ENCODE data around the gene AFAP1.

Gene AFAP1

GRCh38 chr4:7740866-7741525, 198.7 kb downstream of the AFAP1 start:
- no peaks in the 10 kb centered on the region for H3K9me3 ChIP-seq (ENCODE audit: control insufficient read depth, low read length)
- H3K4me3 ChIP-seq (ENCODE audit: insufficient read depth, low read depth, low read length): no peak overlapping the region
- WGBS, 2 experiments: 92 to 93% methylated on average over 18 to 19 of the region's 19 CpGs
- no peaks in the 10 kb centered on the region for H3K36me3 ChIP-seq (ENCODE audit: control insufficient read depth, insufficient read depth, low read length)
- no peaks in the 10 kb centered on the region for H3K4me1 ChIP-seq (ENCODE audit: control insufficient read depth, insufficient read depth, low read length)
- no peaks in the 10 kb centered on the region for H3K27me3 ChIP-seq (ENCODE audit: control insufficient read depth, insufficient read depth, low read length, poor library complexity, severe bottlenecking)
- H3K27ac ChIP-seq (ENCODE audit: insufficient read depth, low read depth, low read length, poor library complexity, severe bottlenecking): no peak overlapping the region

GRCh38 chr4:7739918-7740865, 199.5 kb downstream of the AFAP1 start:
- H3K36me3 ChIP-seq (ENCODE audit: control insufficient read depth, insufficient read depth, low read length): no peaks in the 10 kb centered on the region
- H3K4me1 ChIP-seq (ENCODE audit: control insufficient read depth, insufficient read depth, low read length): no peaks in the 10 kb centered on the region
- WGBS, 2 experiments: 93% methylated on average over 45 of the region's 45 CpGs
- H3K9me3 ChIP-seq (ENCODE audit: control insufficient read depth, low read length): no peaks in the 10 kb centered on the region
- H3K27ac ChIP-seq (ENCODE audit: insufficient read depth, low read depth, low read length, poor library complexity, severe bottlenecking): no peak overlapping the region
- no peak overlapping the region for H3K4me3 ChIP-seq (ENCODE audit: insufficient read depth, low read depth, low read length)
- no peaks in the 10 kb centered on the region for H3K27me3 ChIP-seq (ENCODE audit: control insufficient read depth, insufficient read depth, low read length, poor library complexity, severe bottlenecking)

- H3K36me3 ChIP-seq (ENCODE audit: control insufficient read depth, insufficient read depth, low read length): no peaks in the 10 kb centered on the region
- H3K27ac ChIP-seq (ENCODE audit: insufficient read depth, low read depth, low read length, poor library complexity, severe bottlenecking): no peak overlapping the region
- H3K4me3 ChIP-seq (ENCODE audit: insufficient read depth, low read depth, low read length): no peak overlapping the region
- WGBS, 2 experiments: 94 to 95% methylated on average over 37 of the region's 37 CpGs
- no peaks in the 10 kb centered on the region for H3K9me3 ChIP-seq (ENCODE audit: control insufficient read depth, low read length)
- no peaks in the 10 kb centered on the region for H3K27me3 ChIP-seq (ENCODE audit: control insufficient read depth, insufficient read depth, low read length, poor library complexity, severe bottlenecking)
- no peaks in the 10 kb centered on the region for H3K4me1 ChIP-seq (ENCODE audit: control insufficient read depth, insufficient read depth, low read length)
Measured at GRCh38 chr4:7739077-7739917, 200.4 kb downstream of the AFAP1 start.

- Histone ChIP-seq H3K27me3 (ENCODE audit: control insufficient read depth, insufficient read depth, low read length, poor library complexity, severe bottlenecking) (no peaks in the 10 kb centered on the region), H3K4me3 (ENCODE audit: insufficient read depth, low read depth, low read length) (no peak overlapping the region), H3K9me3 (ENCODE audit: control insufficient read depth, low read length) (no peaks in the 10 kb centered on the region), H3K27ac (ENCODE audit: insufficient read depth, low read depth, low read length, poor library complexity, severe bottlenecking) (no peak overlapping the region), H3K4me1 (ENCODE audit: control insufficient read depth, insufficient read depth, low read length) (no peaks in the 10 kb centered on the region), H3K36me3 (ENCODE audit: control insufficient read depth, insufficient read depth, low read length) (no peaks in the 10 kb centered on the region)
- WGBS, 2 experiments: 95% methylated on average over 32 of the region's 32 CpGs
Measured at GRCh38 chr4:7738458-7739076, 201.1 kb downstream of the AFAP1 start.

- Histone ChIP-seq H3K9me3 (ENCODE audit: control insufficient read depth, low read length) (no peaks in the 10 kb centered on the region), H3K27me3 (ENCODE audit: control insufficient read depth, insufficient read depth, low read length, poor library complexity, severe bottlenecking) (no peaks in the 10 kb centered on the region), H3K4me1 (ENCODE audit: control insufficient read depth, insufficient read depth, low read length) (no peaks in the 10 kb centered on the region), H3K4me3 (ENCODE audit: insufficient read depth, low read depth, low read length) (no peak overlapping the region), H3K27ac (ENCODE audit: insufficient read depth, low read depth, low read length, poor library complexity, severe bottlenecking) (no peak overlapping the region), H3K36me3 (ENCODE audit: control insufficient read depth, insufficient read depth, low read length) (no peaks in the 10 kb centered on the region)
- WGBS, 2 experiments: 93 to 95% methylated on average over 19 of the region's 19 CpGs
Measured at GRCh38 chr4:7737752-7738457, 201.8 kb downstream of the AFAP1 start.

GRCh38 chr4:7737268-7737645, 202.4 kb downstream of the AFAP1 start:
- WGBS, 2 experiments: 91 to 92% methylated on average over 14 of the region's 14 CpGs
- no peaks in the 10 kb centered on the region for H3K4me1 ChIP-seq (ENCODE audit: control insufficient read depth, insufficient read depth, low read length)
- H3K36me3 ChIP-seq (ENCODE audit: control insufficient read depth, insufficient read depth, low read length): no peaks in the 10 kb centered on the region
- H3K27me3 ChIP-seq (ENCODE audit: control insufficient read depth, insufficient read depth, low read length, poor library complexity, severe bottlenecking): no peaks in the 10 kb centered on the region
- H3K9me3 ChIP-seq (ENCODE audit: control insufficient read depth, low read length): no peaks in the 10 kb centered on the region
- H3K27ac ChIP-seq (ENCODE audit: insufficient read depth, low read depth, low read length, poor library complexity, severe bottlenecking): no peak overlapping the region
- no peak overlapping the region for H3K4me3 ChIP-seq (ENCODE audit: insufficient read depth, low read depth, low read length)

GRCh38 chr4:7736436-7737267, 203.0 kb downstream of the AFAP1 start:
- Histone ChIP-seq H3K9me3 (ENCODE audit: control insufficient read depth, low read length) (no peaks in the 10 kb centered on the region), H3K27ac (ENCODE audit: insufficient read depth, low read depth, low read length, poor library complexity, severe bottlenecking) (no peak overlapping the region), H3K4me3 (ENCODE audit: insufficient read depth, low read depth, low read length) (no peak overlapping the region), H3K27me3 (ENCODE audit: control insufficient read depth, insufficient read depth, low read length, poor library complexity, severe bottlenecking) (no peaks in the 10 kb centered on the region), H3K4me1 (ENCODE audit: control insufficient read depth, insufficient read depth, low read length) (no peaks in the 10 kb centered on the region), H3K36me3 (ENCODE audit: control insufficient read depth, insufficient read depth, low read length) (no peaks in the 10 kb centered on the region)
- 92% methylated on average over 31 of the region's 31 CpGs for WGBS, 2 experiments

- Histone ChIP-seq H3K27me3 (ENCODE audit: control insufficient read depth, insufficient read depth, low read length, poor library complexity, severe bottlenecking) (no peaks in the 10 kb centered on the region), H3K36me3 (ENCODE audit: control insufficient read depth, insufficient read depth, low read length) (no peaks in the 10 kb centered on the region), H3K4me3 (ENCODE audit: insufficient read depth, low read depth, low read length) (no peak overlapping the region), H3K4me1 (ENCODE audit: control insufficient read depth, insufficient read depth, low read length) (no peaks in the 10 kb centered on the region), H3K9me3 (ENCODE audit: control insufficient read depth, low read length) (no peaks in the 10 kb centered on the region), H3K27ac (ENCODE audit: insufficient read depth, low read depth, low read length, poor library complexity, severe bottlenecking) (no peak overlapping the region)
- WGBS, 2 experiments: 89 to 93% methylated on average over 8 of the region's 8 CpGs
Measured at GRCh38 chr4:7735961-7736360, 203.7 kb downstream of the AFAP1 start.

- no peaks in the 10 kb centered on the region for H3K4me1 ChIP-seq (ENCODE audit: control insufficient read depth, insufficient read depth, low read length)
- 92 to 93% methylated on average over 5 of the region's 5 CpGs for WGBS, 2 experiments
- H3K36me3 ChIP-seq (ENCODE audit: control insufficient read depth, insufficient read depth, low read length): no peaks in the 10 kb centered on the region
- no peak overlapping the region for H3K27ac ChIP-seq (ENCODE audit: insufficient read depth, low read depth, low read length, poor library complexity, severe bottlenecking)
- no peaks in the 10 kb centered on the region for H3K27me3 ChIP-seq (ENCODE audit: control insufficient read depth, insufficient read depth, low read length, poor library complexity, severe bottlenecking)
- no peaks in the 10 kb centered on the region for H3K9me3 ChIP-seq (ENCODE audit: control insufficient read depth, low read length)
- no peak overlapping the region for H3K4me3 ChIP-seq (ENCODE audit: insufficient read depth, low read depth, low read length)
Measured at GRCh38 chr4:7735395-7735794, 204.3 kb downstream of the AFAP1 start.

All from ectodermal cell (in vitro differentiated cells).